Stimulated activated CD4-positive, alpha-beta T cell treated with anti-CD3 and anti-CD28 coated beads, Interleukin-2, amount 100 ng/mL, for 4 hours (primary cell): ENCODE results near the gene VSNL1.

Experiments
- DNase-seq: peaks from one replicate; pipeline ENCODE4 v3.0.0-alpha.2; 2020; ENCODE audit warnings: low read depth

VSNL1 gene

GRCh38 chr2:17540093-17540812 lies at the start of gene VSNL1:
VSNL1 (plus strand) TSS chr2:17540696; CDS start chr2:17592075, 51,379 bp downstream.
- DNase-seq: no peak

GRCh38 chr2:17495590-17495989 lies 44.9 kb upstream of the VSNL1 start:
- DNase-seq: no peak

GRCh38 chr2:17497718-17498117 lies 42.8 kb upstream of the VSNL1 start:
- no peak for DNase-seq

GRCh38 chr2:17506736-17507616 lies 33.5 kb upstream of the VSNL1 start:
- DNase-seq: no peak

- no peak for DNase-seq
Observed at GRCh38 chr2:17515652-17516051, 24.8 kb upstream of the VSNL1 start.

GRCh38 chr2:17517481-17518211 lies 22.9 kb upstream of the VSNL1 start:
- DNase-seq: no peak

- DNase-seq: no peak
Observed at GRCh38 chr2:17518212-17519154, 22.0 kb upstream of the VSNL1 start, which contains the start of gene RAD51AP2. RAD51AP2 (minus strand) TSS chr2:17518440; CDS start chr2:17518415, 25 bp downstream.

- DNase-seq: no peak
Observed at GRCh38 chr2:17519486-17519885, 21.0 kb upstream of the VSNL1 start.

- no peak for DNase-seq
Observed at GRCh38 chr2:17520761-17521160, 19.7 kb upstream of the VSNL1 start.

GRCh38 chr2:17521621-17522020 lies 18.9 kb upstream of the VSNL1 start:
- no peak for DNase-seq

- DNase-seq: no peak
Observed at GRCh38 chr2:17522303-17522702, 18.2 kb upstream of the VSNL1 start.

- DNase-seq: no peak
Observed at GRCh38 chr2:17529771-17530170, 10.7 kb upstream of the VSNL1 start.

GRCh38 chr2:17533546-17533945 lies 7.0 kb upstream of the VSNL1 start:
- no peak for DNase-seq

GRCh38 chr2:17536416-17536815 lies 4.1 kb upstream of the VSNL1 start:
- no peak for DNase-seq

- DNase-seq: no peak
Observed at GRCh38 chr2:17538022-17538843, 2.3 kb upstream of the VSNL1 start.

GRCh38 chr2:17538844-17539554 lies 1.5 kb upstream of the VSNL1 start:
- no peak for DNase-seq

- DNase-seq: no peak
Observed at GRCh38 chr2:17539611-17540092, 844 bp upstream of the VSNL1 start.

GRCh38 chr2:17540813-17541530 lies 476 bp downstream of the VSNL1 start:
- no peak for DNase-seq

GRCh38 chr2:17541531-17541950 lies 1.0 kb downstream of the VSNL1 start:
- no peak for DNase-seq
